ENCODE results near the gene CHD5.

Gene CHD5

GRCh38 chr1:6096243-6097116, 83.6 kb downstream of the CHD5 start:
- DNase-seq, result no peak

- no peak for DNase-seq
These were observed 84.4 kb downstream of the CHD5 start for GRCh38 chr1:6095511-6096242.

- no peak for DNase-seq
These were observed 85.2 kb downstream of the CHD5 start for GRCh38 chr1:6094801-6095505.

- DNase-seq, result no peak
These were observed 85.9 kb downstream of the CHD5 start for GRCh38 chr1:6094246-6094645.

GRCh38 chr1:6093611-6094010, 86.5 kb downstream of the CHD5 start:
- DNase-seq, result no peak

GRCh38 chr1:6093071-6093470, 87.0 kb downstream of the CHD5 start:
- no peak for DNase-seq

GRCh38 chr1:6092211-6092610, 87.9 kb downstream of the CHD5 start:
- DNase-seq, result no peak

GRCh38 chr1:6091823-6092109, 88.4 kb downstream of the CHD5 start:
- DNase-seq, result no peak

GRCh38 chr1:6090996-6091822, 88.9 kb downstream of the CHD5 start:
- DNase-seq, result no peak

- no peak for DNase-seq
These were observed 89.8 kb downstream of the CHD5 start for GRCh38 chr1:6090288-6090687.

GRCh38 chr1:6088956-6089355, 91.2 kb downstream of the CHD5 start:
- no peak for DNase-seq

GRCh38 chr1:6087958-6088357, 92.2 kb downstream of the CHD5 start:
- no peak for DNase-seq

GRCh38 chr1:6087377-6087772, 92.7 kb downstream of the CHD5 start:
- no peak for DNase-seq

- no peak for DNase-seq
These were observed 93.3 kb downstream of the CHD5 start for GRCh38 chr1:6086762-6087376.

- no peak for DNase-seq
These were observed 93.8 kb downstream of the CHD5 start for GRCh38 chr1:6086358-6086757.

GRCh38 chr1:6085666-6086065, 94.5 kb downstream of the CHD5 start:
- DNase-seq, result no peak

GRCh38 chr1:6084781-6085495, 95.2 kb downstream of the CHD5 start:
- DNase-seq, result no peak

- DNase-seq, result no peak
These were observed 96.2 kb downstream of the CHD5 start for GRCh38 chr1:6083801-6084446.

- no peak for DNase-seq
These were observed 96.7 kb downstream of the CHD5 start for GRCh38 chr1:6083385-6083784.

- no peak for DNase-seq
These were observed 97.6 kb downstream of the CHD5 start for GRCh38 chr1:6082430-6082971.

- no peak for DNase-seq
These were observed 98.2 kb downstream of the CHD5 start for GRCh38 chr1:6081901-6082300.

Measured in NCI-H510A (cell line).